ENCODE measurements around the gene MPV17.
"Not testable (repeated sequence)": the region's sequence is repeated elsewhere in the genome, so short reads cannot be mapped to it uniquely, and the experiment has no call there.

Gene MPV17

DNA sequence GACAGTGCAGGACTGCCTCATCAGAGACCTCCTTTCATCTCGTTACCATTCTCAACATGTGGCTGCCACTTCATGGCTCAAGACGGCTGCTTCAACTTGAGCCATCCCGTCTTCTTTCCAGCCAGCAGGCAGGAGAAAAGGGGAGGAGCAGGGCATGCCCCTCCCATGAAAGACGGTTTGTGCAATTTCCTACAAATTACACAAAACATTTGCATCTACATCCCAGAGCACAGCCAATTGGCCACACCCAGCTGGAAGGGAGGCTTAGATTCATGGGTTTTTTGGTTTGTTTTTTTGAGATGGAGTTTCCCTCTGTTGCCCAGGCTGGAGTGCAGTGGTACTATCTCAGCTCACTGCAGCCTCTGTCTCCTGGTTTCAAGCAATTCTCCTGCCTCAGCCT lies 26.4 kb downstream of the MPV17 start:
- DNase-seq: no peak

- DNase-seq: no peak
Observed at GRCh38 chr2:27294928-27295327, 28.0 kb downstream of the MPV17 start.

GRCh38 chr2:27291865-27292264 lies 31.0 kb downstream of the MPV17 start:
- DNase-seq: no peak

- DNase-seq: no peak
Observed at GRCh38 chr2:27290549-27290948, 32.3 kb downstream of the MPV17 start.

DNA sequence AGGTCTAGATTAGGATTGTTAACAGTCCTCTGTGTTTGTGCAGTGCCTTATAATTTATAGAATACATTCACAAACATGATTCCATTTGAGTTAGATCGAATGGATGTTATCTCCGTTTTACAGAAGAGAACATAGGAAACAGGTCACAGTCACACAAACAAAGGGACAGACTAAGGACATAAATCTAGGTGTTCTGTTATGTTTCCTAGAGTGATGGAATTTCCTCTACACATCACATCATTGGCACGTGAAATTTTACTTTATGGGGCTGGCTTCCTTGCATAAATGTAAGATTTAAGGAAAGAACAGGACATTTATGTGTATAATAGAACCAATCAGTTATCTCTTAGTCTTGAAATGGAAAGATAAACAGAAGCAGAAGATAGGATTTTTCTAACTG lies 34.3 kb downstream of the MPV17 start:
- DNase-seq: no peak

GRCh38 chr2:27285481-27285880 lies 37.4 kb downstream of the MPV17 start:
- DNase-seq: no peak

DNA sequence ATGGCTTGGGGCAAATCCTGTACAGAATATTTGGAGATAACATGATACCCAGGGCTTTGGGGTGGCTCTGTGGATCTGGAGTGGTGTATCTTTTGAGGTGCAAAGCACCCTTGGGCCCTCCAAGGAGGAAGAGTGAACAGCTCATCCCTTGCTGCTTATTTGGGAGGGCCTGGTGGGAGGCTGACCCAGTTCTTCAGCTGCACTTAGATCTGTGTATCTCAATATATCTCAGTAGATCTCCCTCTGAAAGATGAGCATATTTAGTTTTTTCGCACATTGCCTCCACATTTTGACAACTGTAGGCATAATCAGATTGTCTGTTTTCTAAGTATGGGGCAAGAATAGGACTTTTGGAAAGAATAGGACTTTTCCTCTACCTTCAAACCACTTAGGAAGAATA lies 37.9 kb downstream of the MPV17 start:
- DNase-seq: no peak

- DNase-seq: no peak
Observed at GRCh38 chr2:27282892-27283291, 40.0 kb downstream of the MPV17 start.

GRCh38 chr2:27281855-27282559 lies 40.9 kb downstream of the MPV17 start, which contains the start of gene TRIM54:
Gene TRIM54 (plus strand): TSS chr2:27282429. CDS start chr2:27282732, 303 bp downstream.
- DNase-seq: no peak

DNA sequence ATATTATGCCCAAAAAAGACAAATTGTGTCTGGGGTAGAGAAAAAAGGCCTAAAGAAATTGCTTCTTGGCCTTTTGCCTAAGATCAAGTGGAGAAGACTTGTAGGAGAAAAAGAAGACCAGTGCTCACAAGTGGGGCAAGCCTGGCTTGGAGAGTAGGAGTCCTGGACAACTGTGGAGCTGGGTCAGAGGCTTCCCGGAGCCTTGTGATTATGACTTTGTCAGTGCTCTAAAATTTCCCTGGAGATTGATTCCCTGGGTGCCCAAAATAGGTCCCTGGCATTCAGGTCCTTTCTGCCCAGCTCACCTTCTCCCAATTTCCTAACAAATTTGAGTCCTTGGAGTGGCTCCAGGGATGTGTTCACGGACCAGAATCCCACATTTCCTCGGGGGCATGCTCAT lies 41.5 kb downstream of the MPV17 start:
- no peak for DNase-seq

DNA sequence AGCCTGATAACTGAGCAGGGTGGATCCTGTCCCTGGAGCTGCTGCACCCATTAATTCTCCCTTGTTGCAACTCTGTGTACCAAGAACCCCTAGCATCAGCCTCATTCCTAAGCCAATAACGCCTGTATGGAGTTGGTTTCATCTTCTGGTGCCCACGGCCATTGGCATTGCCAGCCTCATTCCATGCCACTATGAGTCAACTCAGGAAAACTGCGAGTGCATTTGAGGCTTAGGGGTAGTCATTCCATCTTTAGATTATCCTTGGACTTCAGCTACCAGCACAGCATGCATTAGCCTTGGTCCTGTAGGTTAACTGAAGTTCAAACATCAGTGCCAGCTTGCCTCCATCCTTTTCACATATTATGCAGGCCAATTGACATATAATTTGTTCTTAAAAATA lies 42.1 kb downstream of the MPV17 start:
- no peak for DNase-seq

GRCh38 chr2:27278010-27278409 lies 44.9 kb downstream of the MPV17 start:
- no peak for DNase-seq

DNA sequence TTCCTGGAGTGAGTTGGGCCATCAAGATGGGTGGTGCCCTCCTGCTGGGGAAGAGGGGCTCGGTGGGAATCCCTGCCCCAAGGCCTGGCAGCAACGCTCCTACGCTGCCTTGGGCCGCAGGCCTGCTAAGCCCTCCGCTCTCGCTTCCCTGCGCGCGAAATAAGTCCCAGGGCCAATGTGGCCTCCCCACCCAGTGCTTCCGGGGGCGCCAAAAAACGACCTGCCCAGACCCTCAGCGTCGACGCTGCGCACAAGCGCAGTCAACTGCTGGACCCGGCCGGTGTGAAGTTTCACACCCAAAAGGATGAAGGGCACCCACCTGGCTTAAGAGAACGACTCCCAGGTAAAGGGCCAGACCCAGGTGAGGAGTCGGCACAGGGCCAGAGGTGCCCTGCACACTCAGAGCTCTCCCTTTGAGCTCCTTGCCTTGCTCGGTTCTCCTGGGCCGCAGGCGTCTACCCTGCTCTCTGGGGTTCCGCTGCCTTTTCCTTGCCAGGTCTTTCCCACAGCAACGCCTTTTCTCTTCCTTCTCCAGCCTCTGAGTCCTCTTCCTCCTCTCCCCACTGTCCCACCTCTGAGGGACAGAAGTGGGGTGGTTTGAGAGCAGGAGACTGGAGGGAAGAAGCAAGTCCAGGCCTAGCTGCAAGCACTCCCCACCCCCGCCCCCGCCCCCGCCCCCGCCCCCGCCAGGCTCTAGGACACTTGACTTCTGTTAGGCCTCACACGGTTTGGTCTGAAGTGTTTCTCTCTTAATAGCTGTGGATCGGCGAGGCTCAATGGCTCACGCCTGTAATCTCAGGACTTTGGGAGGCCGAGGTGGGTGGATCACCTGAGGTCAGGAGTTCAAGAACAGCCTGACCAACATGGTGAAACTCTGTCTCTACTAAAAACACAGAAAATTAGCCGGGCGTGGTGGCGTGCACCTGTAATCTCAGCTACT lies 47.4 kb downstream of the MPV17 start, which contains the start of gene DNAJC5G:
TSS of gene DNAJC5G (plus strand) at position 223 of the 940 bp plus-strand sequence. CDS start 1,296 bp downstream, outside the sequence.
- no peak for DNase-seq

DNA sequence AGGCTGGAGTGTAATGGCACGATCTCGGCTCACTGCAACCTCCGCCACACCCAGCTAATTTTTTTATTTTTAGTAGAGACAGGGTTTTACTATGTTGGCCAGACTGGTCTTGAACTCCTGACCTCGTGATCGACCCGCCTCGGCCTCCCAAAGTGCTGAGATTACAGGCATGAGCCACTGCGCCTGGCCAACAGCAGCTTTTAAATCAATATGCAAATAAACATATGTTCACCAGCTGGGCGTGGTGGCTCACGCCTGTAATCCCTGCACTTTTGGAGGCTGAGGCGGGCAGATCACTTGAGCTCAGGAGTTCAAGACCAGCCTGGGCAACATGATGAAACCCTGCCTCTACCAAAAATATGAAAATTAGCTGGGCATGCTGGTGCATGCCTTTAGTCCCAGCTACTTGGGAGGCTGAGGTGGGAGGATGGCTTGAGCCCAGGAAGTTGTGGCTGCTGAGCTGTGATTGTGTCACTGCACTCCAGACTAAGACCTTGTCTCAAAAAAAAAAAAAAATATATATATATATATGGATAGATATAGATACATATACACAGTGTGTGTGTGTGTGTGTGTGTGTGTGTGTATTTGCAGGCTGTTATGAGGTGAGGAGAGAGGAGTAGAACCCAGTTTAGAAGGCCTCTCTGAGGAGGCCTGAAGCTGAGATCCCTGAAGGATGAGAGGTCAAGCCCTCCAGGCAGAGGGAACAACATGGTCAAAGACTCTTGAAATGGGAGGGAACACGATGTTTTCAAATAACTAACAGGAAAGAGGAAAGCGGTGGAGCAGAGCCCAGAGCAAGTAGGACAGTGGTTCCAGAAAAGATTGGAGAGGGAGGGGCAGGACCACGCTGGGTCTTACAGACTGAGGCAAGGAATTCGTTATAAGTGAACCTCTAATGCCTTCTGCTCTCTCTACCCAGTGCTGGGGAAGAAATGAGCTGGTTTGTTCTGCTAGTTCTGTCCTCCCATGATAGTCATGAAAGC lies 50.1 kb downstream of the MPV17 start:
- DNase-seq: not testable (repeated sequence)

DNA sequence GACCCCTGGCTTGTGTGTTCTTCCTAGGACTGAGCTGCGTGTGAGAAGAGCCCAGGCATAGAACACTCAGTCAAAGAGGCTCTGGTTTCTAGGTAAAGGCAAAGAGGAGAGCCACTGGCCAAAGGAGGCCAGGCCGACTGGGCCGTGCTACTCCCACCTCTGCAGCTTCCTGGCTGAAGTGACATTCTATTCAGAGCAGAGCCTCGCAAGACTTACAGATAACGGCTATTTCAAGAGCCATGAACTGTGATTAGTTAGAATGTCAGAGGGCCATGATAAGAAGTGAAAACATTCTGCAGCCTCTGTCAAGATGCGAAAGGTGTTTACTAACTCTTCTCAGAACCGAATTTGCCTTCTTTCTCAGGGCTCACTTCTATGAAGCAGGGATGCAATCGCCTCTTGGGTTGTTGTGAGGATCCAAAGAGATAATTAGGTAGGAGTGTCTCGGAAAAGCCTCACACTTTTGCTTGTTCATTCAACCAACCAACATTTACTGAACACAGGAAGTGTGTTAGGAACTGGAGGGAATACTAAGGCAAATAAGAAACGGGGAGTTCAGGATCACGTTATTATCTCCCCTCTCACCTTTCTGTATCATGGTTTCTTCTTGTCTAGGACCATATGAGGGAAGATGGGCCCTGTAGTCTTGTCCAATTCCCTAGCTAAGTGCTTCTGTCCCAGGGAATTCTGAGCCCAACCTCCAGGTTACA lies 51.1 kb downstream of the MPV17 start:
- DNase-seq: no peak

DNA sequence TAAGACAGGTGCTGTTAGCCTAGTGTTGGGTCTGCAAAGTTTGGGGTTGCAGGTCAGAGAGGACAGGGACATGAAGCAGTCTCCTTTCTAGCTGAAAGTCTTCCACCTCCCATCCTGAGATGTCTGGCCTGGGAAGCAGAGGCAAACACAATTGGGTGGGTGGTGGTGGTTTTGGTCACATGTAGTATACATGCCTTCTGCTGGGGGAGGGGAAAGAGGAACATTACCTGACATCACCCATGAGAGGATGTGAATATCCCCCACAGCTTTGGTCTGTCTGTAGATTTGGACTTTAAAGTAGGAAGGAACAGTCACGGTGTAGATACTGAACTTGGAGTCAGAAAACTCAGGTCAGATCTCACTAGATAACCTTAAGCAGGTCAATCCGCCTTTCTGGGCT lies 52.2 kb downstream of the MPV17 start:
- no peak for DNase-seq

DNA sequence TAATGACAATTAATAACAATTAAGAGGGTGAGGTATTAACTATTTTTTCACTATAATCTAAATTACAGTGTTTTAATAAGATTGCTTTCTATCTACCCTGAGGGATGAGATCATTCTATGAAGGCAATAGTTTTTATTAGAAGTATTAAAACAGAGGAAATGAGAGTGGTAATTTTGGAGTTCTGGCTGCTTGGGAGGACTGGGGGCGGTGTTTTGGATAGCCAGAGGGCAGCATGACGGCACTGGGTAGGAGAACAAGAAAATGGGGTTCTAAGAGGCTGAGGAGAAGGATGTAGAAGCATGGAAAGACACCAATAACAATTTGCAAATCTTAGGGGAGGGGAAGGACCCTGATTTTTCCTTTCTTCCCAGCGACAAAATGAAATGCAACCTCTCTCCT lies 52.8 kb downstream of the MPV17 start:
- DNase-seq: no peak

- not testable (repeated sequence) for DNase-seq
Observed at GRCh38 chr2:27268296-27268695, 54.6 kb downstream of the MPV17 start.

DNA sequence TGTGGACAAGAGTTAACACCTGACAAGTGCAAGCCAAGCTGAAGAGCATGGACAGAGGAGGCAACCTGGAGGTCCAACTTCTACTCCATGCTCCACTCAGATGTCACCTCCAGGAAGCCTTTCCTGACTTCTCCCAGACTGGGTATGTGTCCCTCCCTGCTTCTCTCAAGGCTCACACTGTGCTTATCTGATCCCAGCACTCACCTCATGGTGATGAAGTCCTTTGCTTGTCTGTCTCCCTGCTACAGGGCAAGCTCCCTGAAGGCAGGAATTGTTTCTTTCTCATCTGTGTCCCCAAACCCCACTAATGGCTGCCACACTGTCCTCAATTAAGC lies 57.4 kb downstream of the MPV17 start:
- DNase-seq: no peak

DNA sequence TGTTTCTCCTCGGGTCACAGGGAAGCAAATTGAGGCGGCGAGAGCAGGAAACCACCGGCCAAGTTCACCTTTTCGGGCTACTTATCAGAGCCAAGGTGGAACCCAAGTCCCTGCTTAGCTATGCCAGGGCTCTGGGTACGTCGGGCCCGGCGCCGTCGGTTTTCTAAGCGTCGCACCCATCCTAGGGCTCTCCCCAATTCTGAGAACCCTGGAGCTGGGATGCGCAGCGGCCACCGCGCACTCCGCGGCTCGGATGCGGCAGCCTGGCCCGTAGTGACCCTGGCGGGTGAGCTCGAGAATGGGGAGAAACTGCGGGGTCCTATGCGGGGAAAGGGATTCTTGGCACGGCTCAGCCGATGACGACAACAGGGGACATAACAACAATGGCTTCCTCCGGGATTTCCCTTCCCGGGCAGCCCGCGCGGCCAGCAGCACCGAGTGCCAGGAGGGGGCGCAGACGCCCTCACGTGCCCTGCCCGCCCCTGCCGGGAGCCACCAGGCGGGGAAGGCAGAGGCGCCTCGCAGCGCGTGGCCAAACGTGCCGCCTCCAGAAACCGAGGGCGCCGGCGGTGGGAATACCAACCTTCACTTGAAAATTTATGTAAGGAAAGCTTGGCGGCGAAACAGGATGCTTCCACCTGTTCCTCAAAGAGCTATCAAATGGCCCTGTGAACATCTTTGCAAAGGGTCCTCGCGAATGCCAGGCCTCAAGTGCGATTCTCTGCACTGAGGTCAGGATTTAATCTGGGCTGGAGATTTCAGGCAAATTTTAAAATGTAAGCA lies 58.0 kb downstream of the MPV17 start:
- peak; percentile 66 for DNase-seq

- DNase-seq: peak; percentile 20
Observed at GRCh38 chr2:27264253-27264752, 58.6 kb downstream of the MPV17 start.

Measured in DMS79 treated with DMSO at 0.1 percent for 48 hours (cell line).